Measurements from ENCODE around the gene SMARCC1.
"Not testable (repeated sequence)": the region's sequence is repeated elsewhere in the genome, so short reads cannot be mapped to it uniquely, and the experiment has no call there.

The SMARCC1 gene

DNA sequence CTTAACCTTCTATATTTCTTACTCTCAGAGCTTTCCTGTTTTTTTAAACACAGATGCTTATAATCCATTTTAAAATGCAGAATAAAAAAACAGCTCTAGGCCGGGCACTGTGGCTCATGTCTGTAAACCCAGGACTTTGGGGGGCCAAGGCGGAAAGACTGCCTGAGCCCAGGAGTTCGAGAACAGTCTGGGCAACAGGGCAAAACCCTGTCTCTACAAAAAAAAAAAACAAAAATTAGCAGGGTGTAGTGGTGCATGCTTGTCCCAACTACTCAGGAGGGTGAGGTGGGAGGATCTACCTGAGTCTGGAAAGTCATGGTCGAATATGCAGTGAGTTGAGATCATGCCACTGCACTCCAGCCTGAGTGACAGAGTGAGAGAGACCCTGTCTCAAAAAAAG lies 15.5 kb downstream of the SMARCC1 start:
- DNase-seq (ENCODE audit: low read depth in 2 of 2), result no peak

DNA sequence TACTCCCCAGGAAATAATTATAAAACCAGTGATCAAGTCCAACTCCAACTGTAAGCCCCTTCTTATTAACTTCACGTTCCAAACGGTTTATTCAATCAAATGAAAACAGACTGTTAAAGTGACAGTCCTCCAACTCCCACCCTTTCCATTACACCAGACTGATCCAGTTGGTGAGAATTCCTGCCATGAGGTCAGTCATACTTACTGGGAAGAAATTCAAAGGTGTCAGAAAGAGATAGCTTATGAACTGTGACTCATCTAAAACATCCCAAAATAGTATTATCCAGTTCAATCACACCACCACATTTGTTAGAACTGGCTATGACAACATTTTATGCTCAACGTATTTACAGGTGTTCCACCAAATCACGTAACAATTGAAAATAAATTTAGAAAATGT lies 19.5 kb downstream of the SMARCC1 start:
- no peak for DNase-seq (ENCODE audit: low read depth in 2 of 2)

DNA sequence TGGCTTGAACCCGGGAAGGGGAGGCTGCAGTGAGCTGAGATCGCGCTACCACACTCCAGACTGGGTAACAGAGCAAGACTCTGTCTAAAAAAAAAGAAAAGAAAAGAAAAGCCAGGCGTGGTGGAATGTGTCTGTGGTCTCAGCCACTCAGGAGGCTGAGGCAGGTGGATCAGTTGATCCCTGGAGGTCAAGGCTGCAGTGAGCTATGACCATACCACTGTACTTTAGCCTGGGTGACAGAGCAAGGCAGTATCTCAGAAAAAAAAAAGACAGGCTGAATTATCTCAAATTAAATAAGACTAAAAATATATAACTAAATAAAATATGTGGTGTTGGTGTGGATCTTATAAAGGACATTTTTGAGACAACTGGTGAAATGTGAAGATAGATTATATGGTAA lies 20.6 kb downstream of the SMARCC1 start:
- DNase-seq (ENCODE audit: low read depth in 2 of 2), result no peak

DNA sequence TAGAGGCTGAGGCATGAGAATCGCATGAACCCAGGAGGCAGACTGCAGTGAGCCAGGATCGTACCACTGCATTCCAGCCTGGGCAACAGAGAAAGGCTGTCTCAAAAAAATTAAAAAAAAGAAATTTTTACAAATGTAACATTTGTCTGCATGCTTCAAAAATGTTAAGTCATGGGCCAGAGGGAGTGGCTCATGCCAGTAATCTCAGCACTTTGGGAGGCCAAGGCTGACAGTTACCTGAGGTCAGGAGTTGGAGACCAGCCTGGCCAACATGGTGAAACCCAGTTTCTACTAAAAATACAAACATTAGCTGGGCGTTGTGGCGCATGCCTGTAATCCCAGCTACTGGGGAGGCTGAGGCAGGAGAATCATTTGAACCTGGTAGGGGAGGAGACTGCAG lies 21.5 kb downstream of the SMARCC1 start:
- DNase-seq (ENCODE audit: low read depth in 2 of 2), result not testable (repeated sequence)

DNA sequence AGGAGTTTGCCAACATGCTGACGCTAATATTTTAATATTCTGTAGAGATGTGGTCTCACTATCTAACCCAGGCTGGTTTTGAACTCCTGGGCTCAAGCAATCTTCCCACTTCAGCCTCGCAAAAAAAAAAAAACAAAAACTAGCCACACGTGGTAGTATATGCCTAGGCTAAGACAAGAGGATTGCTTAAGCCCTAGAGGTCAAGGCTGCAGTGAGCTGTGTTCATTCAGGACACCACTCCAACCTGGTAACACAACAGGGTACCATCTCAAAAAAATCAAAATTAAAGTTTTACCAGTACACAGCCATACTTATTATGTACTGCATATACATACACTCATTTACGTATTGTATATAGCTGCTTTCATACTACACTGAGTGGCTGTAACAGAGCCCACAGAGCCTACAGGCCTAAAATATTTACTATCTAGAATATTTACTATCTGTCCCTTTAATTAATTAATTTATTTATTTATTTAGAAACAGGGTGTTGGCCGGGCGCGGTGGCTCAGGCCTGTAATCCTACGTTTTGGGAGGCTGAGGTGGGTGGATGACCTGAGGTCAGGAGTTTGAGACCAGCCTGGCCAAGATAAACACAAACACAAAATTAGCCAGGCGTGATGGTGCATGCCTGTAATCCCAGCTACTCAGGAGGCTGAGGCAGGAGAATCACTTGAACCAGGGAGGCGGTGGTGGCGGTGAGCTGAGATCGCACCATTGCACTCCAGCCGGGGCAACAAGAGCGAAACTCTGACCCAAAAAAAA lies 23.2 kb downstream of the SMARCC1 start:
- no peak for DNase-seq (ENCODE audit: low read depth in 2 of 2)

DNA sequence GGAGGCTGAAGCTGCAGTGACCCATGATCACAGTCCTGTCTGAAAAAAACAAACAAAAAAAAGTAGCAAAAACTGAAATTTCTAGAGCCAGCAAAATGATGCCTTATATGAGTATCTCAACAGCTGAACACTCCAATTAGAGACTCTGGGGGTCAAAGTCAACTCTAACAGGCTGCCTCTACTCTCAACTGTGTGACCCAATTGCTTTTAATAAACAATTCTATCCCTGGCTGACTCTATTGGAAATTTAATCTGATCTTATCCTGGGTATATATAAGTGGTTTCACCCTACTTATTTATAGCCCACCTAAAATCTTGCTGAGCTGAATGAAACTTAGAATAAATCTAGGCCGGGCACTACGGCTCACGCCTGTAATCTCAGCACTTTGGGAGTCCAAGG lies 29.0 kb downstream of the SMARCC1 start:
- no peak for DNase-seq (ENCODE audit: low read depth in 2 of 2)

DNA sequence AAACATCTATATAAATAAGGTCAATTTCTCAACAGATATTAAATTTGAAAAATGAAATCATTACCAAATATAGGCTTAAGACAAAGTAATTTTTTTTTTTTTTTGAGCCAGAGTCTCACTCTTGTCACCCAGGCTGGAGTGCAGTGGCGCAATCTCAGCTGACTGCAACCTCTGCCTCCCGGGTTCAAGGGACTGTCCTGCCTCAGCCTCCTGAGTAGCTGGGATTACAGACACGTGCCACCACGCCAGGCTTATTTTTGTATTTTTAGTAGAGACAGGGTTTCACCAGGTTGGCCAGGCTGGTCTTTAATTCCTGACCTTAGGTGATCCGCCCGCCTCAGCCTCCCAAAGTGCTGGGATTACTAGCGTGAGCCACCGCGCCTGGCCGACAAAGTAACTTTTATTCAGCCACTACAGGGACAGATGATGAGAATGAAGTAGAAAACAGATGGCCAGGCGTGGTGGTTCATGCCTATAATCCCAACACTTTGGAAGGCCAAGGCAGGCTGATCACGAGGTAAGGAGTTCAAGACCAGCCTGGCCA lies 30.8 kb downstream of the SMARCC1 start:
- DNase-seq (ENCODE audit: low read depth in 2 of 2), result not testable (repeated sequence)

DNA sequence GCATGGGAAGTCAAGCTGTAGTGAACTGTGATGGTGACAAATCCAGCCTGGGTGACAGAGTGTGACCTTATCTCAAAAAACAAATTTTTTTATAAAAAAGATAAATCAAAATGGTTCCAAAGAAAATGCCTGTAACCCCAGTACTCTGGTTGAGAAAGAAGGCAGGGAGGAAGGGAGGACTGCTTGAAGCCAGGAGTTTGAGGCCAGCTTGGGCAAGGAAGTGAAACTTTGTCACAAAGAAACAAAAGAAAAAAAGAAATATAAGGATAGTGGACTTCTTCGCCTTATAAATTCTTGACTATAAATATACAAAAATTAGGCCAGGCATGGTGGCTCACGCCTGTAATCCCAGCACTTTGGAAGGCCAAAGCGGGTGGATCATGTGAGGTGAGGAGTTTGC lies 34.1 kb downstream of the SMARCC1 start:
- no peak for DNase-seq (ENCODE audit: low read depth in 2 of 2)

DNA sequence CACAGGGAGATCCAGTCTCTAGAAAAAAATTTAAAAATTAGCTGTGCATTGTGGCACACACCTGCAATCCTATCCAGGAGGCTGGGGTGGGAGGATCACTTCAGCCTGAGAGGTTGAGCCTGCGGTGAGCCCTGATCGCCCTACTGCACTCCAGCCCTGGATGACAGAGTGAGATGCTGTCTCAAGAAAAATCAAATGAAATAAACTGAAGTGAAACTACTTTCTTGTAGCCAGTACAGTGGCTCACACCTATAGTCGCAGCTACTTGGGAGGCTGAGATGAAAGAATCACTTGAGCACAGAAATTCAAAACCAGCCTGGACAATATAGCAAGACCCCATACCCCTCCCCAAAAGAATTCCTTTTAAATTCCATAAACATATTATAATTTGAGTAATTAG lies 35.4 kb downstream of the SMARCC1 start:
- no peak for DNase-seq (ENCODE audit: low read depth in 2 of 2)

DNA sequence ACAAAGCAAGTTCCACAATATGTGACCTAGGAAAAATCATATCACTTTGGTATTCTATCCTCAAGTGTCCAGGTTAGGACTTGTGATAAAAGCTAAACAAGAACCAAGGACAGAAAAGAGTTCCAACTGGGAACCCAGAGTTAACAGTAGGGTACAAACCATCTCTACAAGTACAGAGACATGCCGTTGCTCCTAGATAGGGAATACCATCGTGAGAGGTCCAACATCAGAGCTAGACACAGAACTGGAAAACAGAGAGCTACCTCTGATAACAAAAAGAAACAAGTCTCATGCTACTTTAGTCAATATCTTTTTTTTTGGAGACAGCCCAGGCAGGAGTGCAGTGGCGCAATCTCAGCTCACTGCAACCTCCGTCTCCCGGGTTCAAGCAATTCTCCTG lies 37.8 kb downstream of the SMARCC1 start:
- DNase-seq (ENCODE audit: low read depth in 2 of 2), result no peak

DNA sequence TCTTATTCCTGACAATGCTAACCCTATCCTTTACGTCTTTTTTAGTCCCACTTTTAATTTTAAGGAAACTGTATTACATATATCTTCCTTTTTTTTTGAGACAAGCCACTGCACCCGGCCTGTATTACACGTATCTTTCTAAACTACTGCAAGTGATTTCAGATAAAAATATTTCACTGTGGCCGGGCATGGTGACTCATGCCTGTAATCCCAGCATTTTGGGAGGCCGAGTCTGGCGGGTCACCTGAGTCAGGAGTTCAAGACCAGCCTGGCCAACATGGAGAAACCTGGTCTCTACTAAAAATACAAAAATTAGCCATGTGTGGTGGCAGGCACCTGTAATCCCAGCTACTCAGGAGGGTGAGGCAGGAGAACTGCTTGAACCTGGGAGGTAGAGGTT lies 38.3 kb downstream of the SMARCC1 start:
- DNase-seq (ENCODE audit: low read depth in 2 of 2), result not testable (repeated sequence)

DNA sequence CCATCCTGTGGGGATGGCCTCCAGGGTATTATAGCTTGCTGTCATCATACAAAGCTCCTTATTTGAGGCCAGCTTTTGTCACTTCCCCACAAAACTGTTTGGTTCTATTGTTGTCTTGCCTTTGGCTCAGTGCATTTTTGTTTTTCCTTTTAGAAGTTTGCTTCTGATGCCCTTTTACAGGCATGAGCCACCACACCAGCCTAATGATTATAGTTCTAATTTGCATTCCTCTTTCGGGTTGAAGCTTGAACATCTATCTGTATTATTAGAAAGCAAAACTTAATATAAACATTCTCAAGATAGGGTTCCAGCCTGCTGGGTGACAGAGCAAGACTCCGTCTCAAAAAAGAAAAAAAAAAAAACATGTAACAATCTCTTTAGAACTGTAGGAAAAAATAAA lies 39.8 kb downstream of the SMARCC1 start:
- no peak for DNase-seq (ENCODE audit: low read depth in 2 of 2)

DNA sequence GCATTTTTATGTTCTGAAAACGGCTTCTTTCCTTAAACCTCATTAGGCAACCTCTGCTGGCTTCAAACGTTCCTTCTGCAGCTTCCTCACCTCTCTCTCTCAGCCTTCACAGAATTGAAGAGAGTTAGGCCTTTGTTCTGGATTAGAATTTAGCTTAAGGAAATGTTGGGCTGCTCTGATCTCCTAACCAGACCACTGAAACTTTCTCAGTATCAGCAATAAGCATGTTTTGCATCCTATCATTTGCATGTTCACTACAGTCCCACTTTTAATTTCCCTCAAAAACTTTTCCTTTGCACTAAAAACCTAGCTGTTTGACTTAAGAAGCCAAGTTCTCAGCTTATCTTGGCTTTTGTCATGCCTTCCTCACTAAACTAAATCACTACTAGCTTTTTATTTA lies 49.5 kb downstream of the SMARCC1 start:
- no peak for DNase-seq (ENCODE audit: low read depth in 2 of 2)

DNA sequence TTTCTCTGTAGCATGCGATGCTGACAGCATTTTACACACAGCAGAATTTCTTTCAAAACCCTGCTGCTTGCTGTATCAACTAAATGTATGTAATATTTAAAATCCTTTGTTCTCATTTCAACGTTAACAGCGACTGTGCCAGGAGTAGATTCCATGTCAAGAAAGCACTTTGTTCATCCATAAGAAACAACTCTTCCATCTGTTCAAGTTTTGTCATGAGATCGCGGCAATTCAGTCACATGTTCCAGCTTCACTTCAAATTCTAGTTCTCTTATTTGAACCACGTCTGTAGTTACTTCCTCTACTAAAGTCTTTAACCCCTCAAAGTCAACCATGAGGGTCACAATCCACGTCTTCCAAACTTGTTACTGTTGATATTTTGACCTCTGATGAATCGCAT lies 50.6 kb downstream of the SMARCC1 start:
- DNase-seq (ENCODE audit: low read depth in 2 of 2), result no peak

DNA sequence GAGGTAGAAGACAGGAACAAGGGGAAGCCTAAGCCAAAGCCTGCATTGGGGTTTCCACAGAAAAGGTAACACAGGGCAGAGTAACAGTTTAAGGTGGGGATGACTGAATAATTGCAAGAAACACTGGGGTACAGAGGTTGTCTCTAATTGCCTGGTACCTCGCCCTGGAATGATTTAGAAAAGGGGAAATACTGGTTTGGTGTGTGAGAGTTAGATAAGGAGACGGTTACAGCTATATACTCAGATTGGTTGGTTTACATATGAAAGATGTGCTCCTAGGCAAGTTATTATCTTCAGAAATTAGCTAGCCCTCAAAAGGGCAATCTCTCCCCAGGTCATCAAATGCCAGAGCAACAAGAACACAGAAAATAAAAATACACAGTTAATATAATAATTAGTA lies 58.8 kb downstream of the SMARCC1 start:
- no peak for DNase-seq (ENCODE audit: low read depth in 2 of 2)

DNA sequence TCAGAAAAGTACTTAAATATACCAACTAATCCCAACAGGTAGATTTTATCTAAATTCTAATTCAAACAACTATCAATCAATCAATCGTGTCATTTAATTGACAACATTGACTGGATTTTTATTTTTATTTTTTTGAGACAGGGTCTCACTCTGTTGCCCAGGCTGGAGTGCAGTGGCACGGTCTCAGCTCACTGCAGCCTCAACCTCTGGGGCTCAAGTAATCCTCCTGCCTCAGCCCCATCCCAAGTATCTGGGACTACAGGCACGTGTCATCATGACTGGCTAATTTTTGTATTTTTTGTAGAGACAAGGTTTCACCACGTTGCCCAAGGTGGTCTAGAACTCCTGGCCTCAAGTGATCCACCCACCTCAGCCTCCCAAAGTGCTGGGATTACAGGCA lies 64.2 kb downstream of the SMARCC1 start:
- DNase-seq (ENCODE audit: low read depth in 2 of 2), result not testable (repeated sequence)

DNA sequence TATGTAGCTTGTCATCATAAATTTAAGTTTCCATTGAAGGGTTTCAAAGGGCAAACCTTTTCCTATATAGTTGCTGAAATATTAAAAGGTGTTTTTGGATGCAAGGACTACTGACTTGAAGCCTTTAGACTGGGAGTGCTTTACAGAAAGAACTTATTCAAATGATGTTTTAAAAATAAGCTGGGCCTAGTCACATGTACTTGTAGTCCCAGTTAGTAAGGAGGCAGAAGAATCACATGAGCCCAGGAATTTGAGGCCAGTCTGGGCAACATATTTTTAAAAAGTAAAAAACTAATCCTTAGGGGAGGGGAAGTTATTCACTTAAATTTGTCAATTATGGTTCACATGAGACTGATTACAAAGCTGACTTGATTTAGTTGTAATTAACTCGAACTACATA lies 65.0 kb downstream of the SMARCC1 start:
- no peak for DNase-seq (ENCODE audit: low read depth in 2 of 2)

DNA sequence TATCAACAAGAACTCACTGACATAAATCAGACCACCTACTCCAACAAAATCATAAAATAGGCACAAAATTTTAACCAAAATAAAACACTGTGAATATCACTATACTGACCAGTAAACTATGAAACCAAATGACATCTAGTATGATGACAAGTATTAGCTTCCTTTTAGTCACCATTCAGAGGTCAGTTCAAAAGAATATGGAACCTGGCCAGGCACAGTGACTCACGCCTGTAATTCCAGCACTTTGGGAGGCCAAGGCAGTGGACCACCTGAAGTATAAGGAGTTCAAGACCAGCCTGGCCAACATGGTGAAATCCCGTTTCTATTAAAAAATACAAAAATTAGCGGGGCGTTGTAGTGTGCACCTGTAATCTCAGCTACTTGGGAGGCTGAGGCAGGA lies 65.8 kb downstream of the SMARCC1 start:
- no peak for DNase-seq (ENCODE audit: low read depth in 2 of 2)

DNA sequence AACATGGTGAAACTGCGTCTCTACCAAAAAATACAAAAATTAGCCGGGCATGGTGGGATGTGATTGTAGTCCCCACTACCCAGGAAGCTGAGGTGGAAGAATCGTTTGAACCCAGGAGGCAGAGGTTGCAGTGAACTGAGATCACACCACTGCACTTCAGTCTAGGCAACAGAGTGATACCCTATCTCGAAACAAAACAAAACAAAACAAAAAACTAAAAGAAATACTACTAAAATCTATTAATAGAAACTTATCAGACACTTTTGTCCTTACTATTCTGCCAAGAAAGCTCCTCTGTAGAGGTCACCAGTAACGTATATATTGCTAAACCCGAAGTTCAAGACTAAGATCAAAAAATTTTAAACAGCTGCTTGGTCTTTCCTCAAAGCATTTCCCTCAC lies 67.1 kb downstream of the SMARCC1 start:
- DNase-seq (ENCODE audit: low read depth in 2 of 2), result no peak

DNA sequence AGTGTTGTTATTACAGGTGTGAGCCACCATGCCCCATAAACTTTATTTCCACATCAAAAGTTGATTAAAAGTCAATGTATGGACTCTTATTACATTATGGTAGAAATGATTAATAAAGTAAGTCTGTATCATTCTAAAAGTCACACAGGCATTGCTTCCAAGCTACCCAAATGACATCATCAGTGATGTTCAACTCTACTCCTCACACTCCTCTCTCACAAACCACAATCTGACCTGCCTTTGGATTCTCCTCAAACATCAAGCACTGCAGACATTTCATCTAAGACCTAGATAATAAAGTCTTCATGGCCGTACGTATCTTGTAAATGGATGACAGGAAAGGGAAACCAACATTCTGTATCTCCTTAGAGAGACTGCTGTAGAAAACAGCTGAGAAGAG lies 68.0 kb downstream of the SMARCC1 start:
- no peak for DNase-seq (ENCODE audit: low read depth in 2 of 2)

DNA sequence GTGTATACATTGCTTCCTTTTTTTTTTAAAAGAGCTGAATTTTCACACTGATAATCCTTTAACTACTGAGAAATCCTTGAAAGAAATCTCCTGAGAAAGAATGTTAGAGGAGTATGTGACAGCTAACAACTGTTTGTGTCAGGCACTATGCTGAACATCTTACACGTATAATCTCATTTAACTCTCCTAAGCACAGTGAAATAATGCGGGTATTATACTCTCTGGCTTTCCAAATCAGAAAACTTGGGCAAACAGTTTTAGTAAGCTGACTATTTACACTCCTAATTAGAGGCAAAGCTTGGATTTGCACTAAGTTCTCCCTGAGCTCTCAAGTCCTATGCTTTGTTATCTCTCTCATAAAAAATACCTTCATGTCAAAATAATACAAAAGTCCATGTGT lies 69.3 kb downstream of the SMARCC1 start:
- no peak for DNase-seq (ENCODE audit: low read depth in 2 of 2)

DNA sequence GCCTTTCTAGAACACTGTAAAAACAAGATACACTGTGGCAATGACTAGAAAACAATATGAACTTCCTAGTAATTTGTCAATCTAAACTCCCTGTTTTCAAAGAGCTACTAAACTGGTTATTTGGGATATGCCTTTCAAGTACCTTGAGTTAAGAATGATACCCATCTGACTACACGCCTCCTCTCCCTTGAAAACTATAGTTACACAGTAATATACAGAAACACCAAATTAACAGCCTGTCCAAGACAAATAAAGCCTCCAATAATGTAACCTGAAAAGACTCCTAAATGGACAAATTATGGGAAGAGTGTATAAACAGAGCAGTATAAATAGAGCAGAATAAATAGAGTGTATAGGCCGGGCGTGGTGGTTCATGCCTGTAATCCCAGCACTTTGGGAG lies 70.1 kb downstream of the SMARCC1 start:
- no peak for DNase-seq (ENCODE audit: low read depth in 2 of 2)

DNA sequence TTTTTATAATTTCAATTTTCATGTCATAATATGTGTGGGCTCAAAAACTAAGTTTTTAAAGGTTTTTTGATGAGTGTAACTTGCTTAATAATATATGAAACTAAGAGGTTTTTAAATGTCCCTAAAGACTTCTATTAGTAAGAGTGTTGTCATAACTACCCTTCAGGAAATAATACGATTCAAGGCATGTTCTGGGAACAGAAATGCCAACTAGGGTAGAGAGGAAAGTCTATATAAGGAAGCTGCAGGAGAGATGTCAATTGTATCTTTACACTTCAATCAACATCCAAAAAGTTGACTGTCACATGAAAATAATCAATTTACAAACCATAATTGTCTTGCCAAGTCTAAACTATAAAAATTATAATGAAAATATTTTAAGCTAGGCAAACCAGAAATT lies 76.3 kb downstream of the SMARCC1 start:
- no peak for DNase-seq (ENCODE audit: low read depth in 2 of 2)

DNA sequence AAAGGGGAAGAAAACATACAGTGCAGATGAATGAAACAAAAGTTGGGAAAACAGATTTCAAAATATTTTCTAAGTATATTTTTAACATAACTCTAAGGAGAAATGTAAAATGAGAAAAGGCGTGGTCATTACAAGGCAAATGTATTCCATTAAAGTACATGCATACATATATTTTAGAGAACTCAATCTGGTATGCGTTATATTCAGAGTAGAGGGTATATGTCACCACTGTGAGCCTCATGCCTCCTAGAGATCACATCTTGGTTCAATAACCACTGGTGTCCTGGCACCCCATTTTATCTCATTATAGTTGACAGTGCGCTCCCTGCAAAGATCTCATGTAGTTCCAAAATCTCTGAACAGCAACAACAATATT lies 77.5 kb downstream of the SMARCC1 start:
- DNase-seq (ENCODE audit: low read depth in 2 of 2), result no peak

Data from fibroblast of skin of left biceps (primary cell).